GM12874 (cell line): ENCODE data around the gene EPHA6.

ENCODE experiments used
- TF ChIP-seq, protein P1 (sequence below): IDR thresholded peaks from 2 replicates; pipeline ENCODE4 v1.5.1; 2011; ENCODE audit warnings: low read depth, mild to moderate bottlenecking, control low read depth, low read length, moderate library complexity; ENCODE audit not compliant: insufficient read depth

The EPHA6 gene

DNA sequence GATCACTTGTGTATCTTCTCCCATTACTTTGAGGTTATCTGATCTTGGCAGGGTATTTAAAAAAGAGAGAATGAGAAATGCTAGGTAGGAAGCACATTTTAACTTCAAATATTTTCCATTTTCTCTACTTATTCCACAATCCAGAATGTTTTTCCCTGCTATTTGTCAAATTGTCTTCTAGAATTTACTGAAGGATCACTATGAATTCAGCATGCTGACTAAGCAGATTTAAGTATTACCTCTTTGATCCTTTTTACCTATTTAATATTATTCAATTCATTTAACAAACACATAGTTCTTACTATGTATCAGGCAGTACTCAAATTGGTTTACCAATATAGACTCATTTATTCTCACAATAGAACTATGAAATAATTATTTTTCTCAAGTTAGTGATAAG is 486.7 kb downstream of the EPHA6 start:
- TF ChIP-seq, protein P1, sequence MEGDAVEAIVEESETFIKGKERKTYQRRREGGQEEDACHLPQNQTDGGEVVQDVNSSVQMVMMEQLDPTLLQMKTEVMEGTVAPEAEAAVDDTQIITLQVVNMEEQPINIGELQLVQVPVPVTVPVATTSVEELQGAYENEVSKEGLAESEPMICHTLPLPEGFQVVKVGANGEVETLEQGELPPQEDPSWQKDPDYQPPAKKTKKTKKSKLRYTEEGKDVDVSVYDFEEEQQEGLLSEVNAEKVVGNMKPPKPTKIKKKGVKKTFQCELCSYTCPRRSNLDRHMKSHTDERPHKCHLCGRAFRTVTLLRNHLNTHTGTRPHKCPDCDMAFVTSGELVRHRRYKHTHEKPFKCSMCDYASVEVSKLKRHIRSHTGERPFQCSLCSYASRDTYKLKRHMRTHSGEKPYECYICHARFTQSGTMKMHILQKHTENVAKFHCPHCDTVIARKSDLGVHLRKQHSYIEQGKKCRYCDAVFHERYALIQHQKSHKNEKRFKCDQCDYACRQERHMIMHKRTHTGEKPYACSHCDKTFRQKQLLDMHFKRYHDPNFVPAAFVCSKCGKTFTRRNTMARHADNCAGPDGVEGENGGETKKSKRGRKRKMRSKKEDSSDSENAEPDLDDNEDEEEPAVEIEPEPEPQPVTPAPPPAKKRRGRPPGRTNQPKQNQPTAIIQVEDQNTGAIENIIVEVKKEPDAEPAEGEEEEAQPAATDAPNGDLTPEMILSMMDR: no peak

DNA sequence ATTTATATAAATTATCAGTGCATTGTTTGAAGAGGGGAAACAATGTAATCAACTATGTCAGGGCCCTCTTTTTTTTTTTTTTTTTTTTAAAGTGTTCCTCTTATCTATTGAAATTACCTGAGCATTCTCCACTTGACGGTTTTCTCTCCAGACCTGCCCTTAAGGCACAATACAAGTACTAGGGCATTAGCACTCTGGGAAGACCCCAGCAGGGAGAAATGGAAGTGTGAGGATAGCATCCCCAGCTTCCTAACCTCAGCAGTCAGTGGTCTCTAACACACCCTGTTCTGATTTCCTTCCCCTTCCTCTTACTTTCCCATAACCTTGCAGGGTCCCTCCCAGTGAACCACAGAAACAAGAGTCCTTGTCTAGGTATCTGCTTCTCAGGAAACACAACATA is 491.8 kb downstream of the EPHA6 start:
- TF ChIP-seq, protein P1: no peak

DNA sequence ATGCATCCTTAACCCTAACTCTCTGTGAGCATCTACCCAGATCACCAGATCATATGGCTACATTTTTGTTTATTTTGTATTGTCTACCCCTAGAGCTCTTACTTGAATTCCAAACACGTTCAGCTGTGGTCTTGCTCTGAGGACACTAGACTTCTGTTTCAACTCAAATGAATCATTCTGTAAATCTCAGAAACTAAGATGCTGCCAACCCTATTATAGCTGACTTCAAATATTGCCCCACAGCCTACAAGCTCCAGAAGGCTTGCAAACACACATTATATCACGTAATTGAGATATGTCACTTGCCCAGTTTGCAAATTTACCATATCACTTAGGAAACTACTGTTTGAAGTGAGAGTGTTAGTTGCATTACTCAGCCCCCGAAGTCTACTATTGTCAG is 524.0 kb downstream of the EPHA6 start:
- TF ChIP-seq, protein P1: no peak

DNA sequence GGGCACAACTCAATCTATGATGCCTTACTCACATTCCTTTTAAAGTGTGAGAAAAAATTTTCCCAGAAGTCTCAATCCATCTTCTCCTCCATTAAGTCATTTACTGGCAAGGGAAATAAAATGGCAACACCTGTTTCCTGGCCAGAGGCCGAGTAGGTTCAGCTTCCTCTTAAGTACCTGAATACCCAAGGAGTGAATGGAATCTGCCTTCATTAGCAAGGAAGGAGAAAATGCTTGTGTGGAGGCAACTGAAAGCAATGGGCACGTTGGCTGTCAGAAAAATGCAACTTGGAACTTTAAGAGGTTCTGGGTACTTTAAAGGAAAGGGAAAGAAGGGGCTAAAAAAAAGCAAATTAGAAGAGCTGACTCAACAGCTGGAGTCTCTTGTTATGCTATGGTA is 526.5 kb downstream of the EPHA6 start:
- TF ChIP-seq, protein P1: no peak

DNA sequence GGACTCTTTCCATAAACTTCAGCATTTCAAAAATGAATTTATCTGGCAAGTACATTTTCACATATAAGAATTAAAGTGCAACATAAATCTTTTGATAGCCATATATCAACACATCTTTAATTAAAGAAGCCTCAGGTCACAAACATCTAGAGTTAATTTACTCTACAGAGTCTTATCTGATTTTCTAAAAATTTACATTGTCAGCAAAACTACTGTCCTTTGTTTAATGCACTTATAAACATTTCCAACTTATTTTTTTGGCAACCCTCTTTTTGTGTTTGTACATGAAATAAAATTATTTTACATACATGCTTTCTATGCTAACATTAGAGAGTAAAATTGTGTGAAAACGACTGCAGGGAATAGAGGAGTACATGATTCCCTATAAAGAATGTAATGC is 533.4 kb downstream of the EPHA6 start:
- TF ChIP-seq, protein P1: no peak

DNA sequence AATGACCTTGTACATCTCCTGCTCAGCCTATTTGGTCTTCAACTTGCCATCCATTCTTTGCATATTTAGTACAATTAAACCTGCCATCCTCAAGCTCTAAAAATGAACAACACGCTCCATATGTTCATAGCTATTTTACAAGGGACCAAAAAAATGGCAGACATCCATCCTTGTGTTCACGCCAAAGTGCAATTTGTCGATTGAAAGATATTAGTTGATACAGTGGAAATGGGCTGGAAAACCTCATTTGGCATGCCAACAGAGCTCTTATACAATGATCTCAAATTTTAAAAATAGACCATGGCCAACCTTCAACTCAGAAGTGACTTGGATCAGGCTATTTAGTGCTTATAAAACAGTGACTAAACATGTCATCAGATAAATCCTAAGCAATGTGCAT is 536.6 kb downstream of the EPHA6 start:
- TF ChIP-seq, protein P1: no peak

DNA sequence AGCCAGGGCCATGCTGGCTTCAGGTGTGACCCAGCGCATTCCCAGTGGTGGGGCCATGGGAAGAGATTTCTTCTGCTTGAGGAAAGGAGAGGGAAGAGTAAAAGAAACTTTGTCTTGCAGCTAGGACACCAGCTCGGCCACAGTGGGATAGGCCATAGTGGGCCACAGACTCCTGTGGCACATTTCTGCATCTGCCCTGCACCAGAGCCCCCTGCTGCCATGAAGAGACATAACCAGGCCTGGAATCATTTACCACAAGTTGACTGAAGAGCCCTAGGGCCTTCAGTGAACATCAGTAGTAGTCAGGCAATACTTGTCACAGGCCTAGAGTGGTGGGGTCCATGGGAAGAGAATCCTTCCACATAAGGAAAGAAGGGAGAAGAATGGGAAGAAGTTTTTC is 538.8 kb downstream of the EPHA6 start:
- TF ChIP-seq, protein P1: no peak

DNA sequence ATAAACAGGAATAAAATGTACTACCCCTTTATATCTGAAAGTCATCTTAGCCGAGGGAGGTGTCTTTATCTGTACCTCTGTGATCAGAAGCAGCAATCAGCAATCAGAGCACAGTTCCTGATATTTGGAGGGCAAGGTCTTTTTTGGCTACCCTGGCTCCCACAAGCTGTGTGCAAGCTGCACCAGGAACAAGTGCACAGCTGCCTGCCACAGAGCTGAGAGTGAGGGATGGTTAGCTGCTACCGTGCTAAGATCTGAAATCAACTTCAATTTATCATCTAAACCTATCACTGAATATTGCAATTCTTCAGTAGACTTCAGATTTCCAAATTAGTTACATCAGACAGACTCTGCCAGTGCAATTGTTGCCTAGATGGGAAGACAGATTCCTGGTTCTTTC is 545.6 kb downstream of the EPHA6 start:
- TF ChIP-seq, protein P1: no peak
